Left colon (tissue), 2 donors: ENCODE measurements around the gene SLC47A2. TPM values are rescaled to one million over a fixed set of nuclear protein-coding genes. Genes with fewer than 3 reads are reported as not detected.
"Not testable (repeated sequence)": the region's sequence is repeated elsewhere in the genome, so short reads cannot be mapped to it uniquely, and the experiment has no call there.

Experiments used
- ATAC-seq: fragments of 200-7000 bp; cut with Tn5 transposase; one replicate; pipeline ENCODE4 v1.9.1; 2020; ENCODE audit warnings: mild to moderate bottlenecking, moderate library complexity
- DNase-seq, 2 donors: peaks; one replicate each; pipeline ENCODE4 v3.0.0-alpha.2; 2020
- intact Hi-C, 2 donors: fragments of 100-400 bp; cut with DNase I in 1 of 2; cut with micrococcal nuclease in 1 of 2; formaldehyde crosslinking; loops; one replicate each; pipeline versions ENCODE4 v1.11.2 to v1.14.0; 2022; cut with DNase I, micrococcal nuclease
- total RNA-seq, 2 donors: library from RNA; stranded (reverse); fragmentation: NEBNext Ultra II Directional; extraction: Animal tissue kit (Norgen Biotek cat#: 25700); gene quantifications; one replicate each; pipeline ENCODE4 v1.2.1, GENCODE V29; 2021
- donor health status: DM: no; HTN: no; CAD: no.
- donor health status: DM: yes; HTN: yes; CAD: no.

The SLC47A2 gene
- total RNA-seq, 2 donors from 2014 or later: 0.14 to 0.40 TPM

- intact Hi-C loops: no loop called here
- DNase-seq: peak in 1 of 2 donors; percentile 54
- peak; percentile 53 for ATAC-seq
These were observed 1.6 kb downstream of the SLC47A2 start for GRCh38 chr17:19714542-19715411.

- ATAC-seq (no peak), DNase-seq (no peak)
- intact Hi-C loops: no loop called here
These were observed 2.5 kb downstream of the SLC47A2 start for GRCh38 chr17:19713901-19714361.

GRCh38 chr17:19713462-19713861, 2.9 kb downstream of the SLC47A2 start:
- no peak for ATAC-seq
- intact Hi-C loops: no loop called here
- DNase-seq: no peak

- intact Hi-C loops: no loop called here
- no peak for DNase-seq
These were observed 3.9 kb downstream of the SLC47A2 start for GRCh38 chr17:19712436-19713004.

DNA sequence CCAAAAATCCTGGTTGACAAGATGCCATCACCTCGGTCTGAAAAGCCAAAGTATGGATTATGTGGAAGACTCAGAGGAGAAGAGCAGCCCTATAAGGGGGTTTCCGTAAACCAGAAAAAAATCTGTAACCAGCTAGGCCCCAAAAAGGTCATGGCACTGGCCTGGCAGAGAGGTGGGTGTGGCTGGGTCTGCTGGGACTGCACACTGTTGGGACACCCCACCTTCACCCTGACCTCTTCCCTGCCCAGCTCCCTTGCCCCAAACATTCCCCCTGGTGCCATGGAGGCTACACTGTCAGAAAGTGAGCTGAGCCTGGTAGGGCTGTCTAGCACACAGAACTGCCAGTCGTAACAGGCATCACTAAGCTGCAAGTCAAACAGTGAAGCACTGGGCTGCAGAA, 6.5 kb downstream of the SLC47A2 start:
- no peak for DNase-seq
- no peak for ATAC-seq
- intact Hi-C loops: no loop called here

More at GRCh38 chr17:19712436-19713004, 3.9 kb downstream of the SLC47A2 start:
- ATAC-seq: no peak

DNA sequence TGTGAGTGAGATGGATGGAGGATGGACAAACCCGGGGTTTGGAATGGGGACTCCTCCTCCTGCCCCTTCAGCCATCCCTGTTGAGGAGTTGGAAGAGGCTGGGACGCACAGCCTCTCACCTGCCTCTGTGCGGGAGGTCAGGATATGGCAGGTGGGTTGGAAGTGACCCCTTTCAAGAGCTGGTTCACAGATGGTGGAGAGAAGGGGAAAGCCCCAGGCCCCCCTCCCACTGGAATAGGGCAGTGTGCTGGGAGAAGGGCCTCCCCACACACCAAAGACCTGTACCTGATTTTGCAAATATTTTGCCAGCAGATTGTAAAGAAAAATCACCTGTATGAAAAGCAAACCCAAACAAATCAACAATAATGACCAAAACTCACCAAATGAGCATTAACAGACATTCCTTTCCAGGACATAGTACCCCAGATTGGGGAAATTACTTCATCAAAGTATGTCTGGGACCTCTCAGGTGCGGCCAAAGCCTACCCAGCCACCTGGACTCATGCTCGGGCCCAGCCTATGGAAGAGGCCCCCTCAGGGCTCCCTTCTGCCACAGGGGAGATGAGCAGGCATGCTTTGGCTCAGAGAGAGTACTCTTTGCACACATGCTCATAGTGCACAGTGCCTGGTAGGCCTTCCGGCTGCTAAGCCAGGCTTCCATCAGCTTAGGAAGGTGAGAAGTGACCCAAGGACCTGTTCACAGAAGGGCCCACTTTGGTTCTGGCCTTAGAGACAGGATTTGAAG, 7.8 kb downstream of the SLC47A2 start:
- intact Hi-C loops: no loop called here
- DNase-seq: no peak
- ATAC-seq: no peak

- peak; percentile 79 for ATAC-seq
- intact Hi-C loops: no loop called here
- no peak for DNase-seq
These were observed 8.6 kb downstream of the SLC47A2 start for GRCh38 chr17:19707728-19708221.

DNA sequence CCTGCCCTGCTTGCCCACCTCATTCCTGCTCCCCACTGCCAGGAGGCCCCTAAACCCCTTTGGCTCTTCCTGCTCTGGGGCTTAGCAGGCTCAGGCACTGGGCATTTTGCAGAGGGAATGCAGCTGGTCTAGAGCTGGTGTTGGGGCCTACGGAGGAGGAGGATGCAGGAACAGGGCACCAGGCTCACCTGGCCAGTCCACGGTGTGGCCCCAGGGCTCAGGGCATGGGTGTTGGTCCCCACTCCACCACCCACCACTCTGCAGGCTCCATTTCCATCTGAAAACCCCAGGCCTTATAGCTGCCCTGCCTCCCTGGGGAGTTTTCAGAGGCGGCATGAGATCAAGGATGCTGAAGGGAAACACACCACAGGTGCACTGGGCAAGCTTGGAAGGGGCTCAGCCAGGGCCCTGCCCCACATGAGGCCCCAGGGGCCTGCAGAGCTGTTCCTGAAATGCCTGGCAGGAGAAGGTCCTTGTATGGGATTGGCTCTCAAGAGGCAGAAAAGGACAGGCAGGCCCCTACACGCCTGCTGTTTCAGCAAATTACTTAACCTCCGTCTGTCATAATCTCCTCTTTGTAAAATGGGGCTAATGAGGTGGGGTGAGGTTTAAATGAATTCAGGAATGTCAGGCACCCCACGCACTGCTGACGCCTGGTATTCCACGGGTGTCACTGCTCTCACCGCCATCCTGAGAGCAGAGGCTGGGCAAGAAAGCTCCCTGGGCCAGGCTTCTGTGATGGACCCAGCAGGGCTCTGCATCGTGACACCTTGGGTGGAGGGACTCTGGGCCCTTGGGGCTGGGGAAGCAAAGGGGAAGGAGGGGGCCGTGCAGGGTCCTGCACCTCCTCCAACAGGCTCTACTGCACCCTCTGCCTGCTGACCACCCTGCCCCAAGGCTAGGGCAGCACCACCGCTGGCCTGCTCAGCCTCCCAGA, 9.3 kb downstream of the SLC47A2 start:
- peak; percentile 7 for ATAC-seq
- no peak for DNase-seq
- intact Hi-C loops: no loop called here

- no peak for DNase-seq
- ATAC-seq: no peak
- intact Hi-C loops: no loop called here
These were observed 10.3 kb downstream of the SLC47A2 start for GRCh38 chr17:19705771-19706770.

DNA sequence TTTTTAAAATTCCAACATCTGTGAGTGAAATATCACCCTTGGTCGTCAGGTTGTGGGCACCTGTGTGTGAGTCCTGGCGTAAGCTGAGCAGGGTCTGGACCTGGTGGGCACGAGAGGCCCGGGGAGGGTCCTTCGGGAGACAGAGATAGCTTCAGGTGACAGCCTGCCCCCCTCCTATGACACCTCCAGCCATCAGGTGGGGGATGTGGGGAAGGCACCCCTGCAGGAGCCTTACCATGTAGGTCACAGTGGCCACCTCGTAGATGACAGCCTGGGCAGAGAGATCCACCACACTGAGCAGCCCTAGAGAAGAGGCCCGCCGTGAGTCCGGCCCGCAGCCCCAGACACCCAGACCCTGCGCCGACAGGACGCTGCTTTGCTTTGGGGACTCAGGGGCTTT, 11.2 kb downstream of the SLC47A2 start:
- intact Hi-C loops: no loop called here

GRCh38 chr17:19703828-19704613, 12.4 kb downstream of the SLC47A2 start:
- DNase-seq (no peak), ATAC-seq (no peak)

More for the DNA sequence above, 11.2 kb downstream of the SLC47A2 start:
- ATAC-seq (no peak), DNase-seq (no peak)

GRCh38 chr17:19703106-19703827, 13.1 kb downstream of the SLC47A2 start:
- no peak for ATAC-seq
- no peak for DNase-seq
- intact Hi-C loops: no loop called here

More at GRCh38 chr17:19703828-19704613, 12.4 kb downstream of the SLC47A2 start:
- intact Hi-C loops: no loop called here

DNA sequence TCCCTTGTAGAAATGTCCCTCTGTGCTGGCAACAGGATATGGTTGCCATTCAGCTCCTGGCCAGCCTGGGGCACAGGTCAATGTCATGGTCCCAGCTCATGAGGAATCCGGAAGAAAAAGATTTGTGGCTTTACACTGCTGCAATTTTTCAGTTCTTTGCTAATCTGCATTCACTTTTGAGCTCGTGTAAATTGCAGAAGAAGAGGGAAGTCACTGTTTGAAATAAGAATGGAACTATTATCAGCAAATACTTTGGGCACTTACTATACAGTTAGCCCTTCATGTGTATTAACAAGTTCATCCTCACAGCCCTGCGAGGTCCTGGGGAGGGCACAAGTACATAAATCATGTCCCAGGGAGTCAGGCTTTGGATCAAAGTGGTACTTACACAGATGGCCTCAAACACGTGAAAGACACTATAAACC, 14.2 kb downstream of the SLC47A2 start:
- intact Hi-C loops: no loop called here
- no peak for ATAC-seq
- no peak for DNase-seq

- intact Hi-C loops: no loop called here
These were observed 29.8 kb downstream of the SLC47A2 start for GRCh38 chr17:19686400-19687090.

GRCh38 chr17:19684909-19685580, 31.3 kb downstream of the SLC47A2 start:
- ATAC-seq, intact Hi-C loops, DNase-seq: not testable (repeated sequence)

More at GRCh38 chr17:19686400-19687090, 29.8 kb downstream of the SLC47A2 start:
- DNase-seq: no peak
- no peak for ATAC-seq
